Head of caudate nucleus (tissue), 42 donors: ENCODE measurements around the gene FILIP1L.

Experiments used
- DNase-seq, 42 donors: peaks; one replicate each; pipeline versions ENCODE4 v3.0.0 to v3.0.0-alpha.2; 2020 to 2021; ENCODE audit warnings: mixed read lengths in 7 of 42
- intact Hi-C: fragments of 100-400 bp; cut with DNase I; formaldehyde crosslinking; loops from one replicate; pipeline ENCODE4 v1.15.0; 2022

The FILIP1L gene

DNA sequence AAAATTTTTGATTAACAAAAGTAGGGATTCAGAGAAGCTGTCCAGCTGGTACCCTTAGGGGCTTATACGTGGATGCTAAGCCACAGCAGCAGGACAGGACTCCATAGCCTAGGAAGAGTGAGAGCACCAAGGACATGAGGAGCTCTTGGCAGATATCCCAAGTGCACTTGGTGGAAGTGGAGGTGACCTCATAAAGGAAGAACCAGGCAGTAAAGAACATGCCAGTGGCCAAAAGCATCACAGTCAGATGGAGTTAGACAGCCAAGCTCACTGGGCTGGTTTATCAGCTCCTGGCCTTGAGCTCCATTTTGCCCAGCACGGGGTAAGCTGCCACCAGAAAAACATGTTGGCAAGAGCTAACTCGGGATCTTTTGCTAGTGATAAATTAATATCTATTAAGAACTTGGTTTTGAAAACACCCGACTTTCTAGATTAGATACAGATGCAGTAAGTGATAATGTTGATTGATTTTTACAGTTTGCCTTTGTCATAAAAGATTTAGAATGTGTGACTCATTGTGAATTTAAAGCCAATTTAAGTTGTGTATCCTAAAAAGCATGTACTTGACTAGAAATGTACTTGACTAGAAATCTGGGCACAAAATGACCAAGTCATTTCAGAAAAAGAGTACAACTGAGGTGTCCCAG lies 188.6 kb downstream of the FILIP1L start:
- DNase-seq = no peak
- intact Hi-C loops = no loop called here

DNA sequence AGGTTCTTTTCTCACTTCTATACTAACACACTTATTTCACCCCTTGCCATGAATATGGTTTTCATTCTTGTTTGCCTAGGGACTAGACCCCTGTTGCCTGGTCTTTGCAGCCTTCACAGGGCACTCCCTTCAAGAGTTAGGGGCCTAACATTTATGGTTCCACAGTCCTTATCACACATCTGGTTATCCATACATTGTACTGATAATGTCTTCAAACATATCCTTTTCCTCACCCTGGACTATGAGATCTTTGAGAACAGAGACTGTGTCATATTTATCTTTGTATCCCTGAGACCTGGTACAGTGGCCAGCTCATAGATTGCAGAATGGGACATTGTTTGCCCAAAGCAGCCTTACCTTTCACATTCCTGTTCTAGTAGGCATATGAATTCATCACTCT lies 190.4 kb downstream of the FILIP1L start:
- DNase-seq = no peak
- intact Hi-C loops = no loop called here

DNA sequence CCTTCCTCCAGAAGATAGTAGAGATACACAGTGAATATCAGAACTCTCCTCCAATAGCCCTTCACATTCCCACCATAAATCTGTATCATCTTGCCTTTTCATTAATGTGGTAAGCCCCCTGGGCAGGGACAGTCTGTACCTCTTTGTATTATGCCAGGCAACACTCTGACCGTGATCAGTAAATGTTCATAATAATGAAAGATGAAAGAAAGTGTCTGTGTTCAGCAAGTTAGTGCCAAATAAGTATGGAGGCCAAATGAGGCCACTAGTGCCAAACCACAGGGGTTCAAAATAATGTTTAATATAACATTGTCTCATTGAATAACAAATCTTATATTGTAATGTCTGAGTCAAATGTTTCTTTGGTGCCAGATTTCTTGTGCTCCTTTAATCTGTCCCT lies 192.3 kb downstream of the FILIP1L start:
- intact Hi-C loops = no loop called here
- DNase-seq = no peak

DNA sequence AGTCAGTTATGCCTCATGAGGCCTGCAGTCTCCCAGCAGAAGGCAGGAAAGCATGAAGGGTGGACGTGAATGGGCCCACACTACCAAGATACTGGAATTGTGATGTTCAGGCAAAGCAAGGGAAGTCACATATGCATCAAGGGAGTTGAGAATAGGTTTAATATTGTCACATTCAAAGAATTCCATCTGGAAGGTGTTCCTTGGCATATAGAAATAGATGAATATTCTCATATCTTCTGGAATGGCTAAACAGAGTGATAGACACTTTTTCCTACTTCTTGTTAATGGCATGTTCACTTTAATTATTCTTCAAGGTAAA lies 193.0 kb downstream of the FILIP1L start:
- no peak for DNase-seq
- intact Hi-C loops = no loop called here

DNA sequence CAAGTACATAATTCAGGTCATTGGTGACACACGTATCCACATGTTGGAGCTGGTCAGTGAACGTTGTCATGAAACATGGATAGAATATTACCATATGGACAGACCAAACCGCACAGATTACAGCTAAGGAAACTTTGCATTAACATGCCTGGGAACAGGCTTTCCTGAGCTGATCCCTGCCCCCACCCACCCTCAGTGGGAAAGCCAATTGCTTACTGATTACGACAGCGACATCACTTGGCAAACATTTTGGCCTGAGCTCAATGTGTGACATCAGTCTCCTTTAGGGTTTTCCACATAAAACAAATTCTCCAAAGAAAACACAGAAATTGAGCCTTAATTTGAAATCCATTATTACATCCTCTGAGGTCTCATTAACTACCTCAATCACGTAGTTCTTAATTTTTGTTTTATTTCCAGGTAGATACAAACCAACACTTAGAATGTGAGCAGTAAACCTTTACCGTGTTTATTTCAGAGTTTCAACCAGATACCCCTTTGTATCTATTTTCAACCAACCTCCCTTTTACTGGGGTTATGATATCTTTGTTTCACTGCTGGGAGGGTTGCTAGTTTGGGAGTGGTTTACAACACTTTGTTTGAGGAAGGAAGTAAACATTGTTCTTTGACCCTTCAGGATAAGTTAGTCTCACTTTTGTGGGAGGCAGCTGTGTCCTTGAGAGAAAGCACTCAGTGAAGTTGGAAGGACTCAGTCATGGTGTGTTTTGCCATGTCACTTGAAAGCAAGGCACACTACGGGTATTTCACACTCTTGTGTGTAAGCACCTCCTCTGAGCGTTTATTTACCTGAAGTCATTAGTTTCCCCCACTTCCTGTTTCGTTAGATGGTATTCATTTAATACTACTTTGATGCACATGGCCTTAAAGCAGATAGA lies 193.6 kb downstream of the FILIP1L start:
- intact Hi-C loops = no loop called here
- DNase-seq = peak in 25 of 42 donors; percentile 5 to 76 (median 32)

DNA sequence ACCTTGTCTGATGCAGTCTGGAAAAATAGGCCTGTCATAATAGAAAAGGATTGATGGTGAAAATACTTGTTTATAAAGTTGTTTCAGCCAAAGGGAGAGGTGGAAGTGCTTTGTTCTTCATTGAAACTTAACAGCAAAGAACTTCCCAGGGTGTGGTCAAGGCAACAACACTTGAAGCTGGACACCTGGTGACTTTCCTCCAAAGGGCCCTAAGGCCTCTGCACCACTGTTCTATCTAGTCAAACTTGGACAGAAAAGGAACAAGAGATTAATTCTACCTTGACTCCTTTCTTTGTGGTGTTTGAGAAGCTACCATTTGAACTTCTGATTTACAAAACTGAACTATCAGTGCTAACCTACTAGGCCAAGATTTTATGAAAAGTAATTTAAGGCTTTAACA lies 194.6 kb downstream of the FILIP1L start:
- intact Hi-C loops = no loop called here
- DNase-seq = no peak

DNA sequence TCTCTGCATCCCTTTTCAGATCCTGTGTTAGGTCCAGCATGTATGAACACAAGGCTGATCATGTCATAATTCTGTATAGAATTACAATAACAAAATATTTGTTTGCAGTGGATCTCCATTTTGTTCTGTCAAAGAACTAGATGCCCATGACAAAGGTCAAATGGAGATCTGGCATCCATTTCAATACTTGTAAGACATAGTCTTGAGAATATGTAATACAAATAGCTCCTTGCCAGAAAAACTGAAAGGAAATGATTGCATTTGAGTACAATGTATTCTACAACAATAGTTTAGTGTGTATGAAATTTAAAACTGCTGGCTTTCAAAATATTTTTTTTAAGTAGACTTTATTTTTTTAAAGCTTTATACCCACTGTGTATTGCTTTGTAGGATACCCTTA lies 195.6 kb downstream of the FILIP1L start:
- intact Hi-C loops = no loop called here
- DNase-seq = no peak

DNA sequence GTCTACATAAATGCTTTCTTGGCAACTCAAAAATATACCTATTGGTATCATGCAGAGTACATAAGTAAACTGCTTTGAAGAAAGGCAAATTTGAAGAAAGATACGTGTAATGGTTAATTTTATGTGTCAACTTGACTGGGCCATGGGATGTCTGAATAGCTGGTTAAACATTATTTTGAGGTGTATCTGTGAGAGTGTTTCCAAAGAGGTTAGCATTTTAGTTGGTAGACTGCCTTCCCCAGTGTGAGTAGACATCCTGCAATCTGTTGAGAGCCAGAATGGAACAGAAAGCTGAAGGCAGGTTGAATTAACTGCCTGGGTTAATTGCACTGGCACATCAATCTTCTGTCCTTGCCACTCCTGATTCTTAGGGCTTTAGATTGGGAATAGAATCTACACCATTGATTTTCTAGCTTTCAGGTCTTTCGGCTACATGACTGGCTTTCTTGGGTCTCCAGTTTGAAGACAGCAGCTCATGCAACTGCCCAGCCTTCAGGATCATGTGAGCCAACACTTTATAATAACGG lies 198.3 kb downstream of the FILIP1L start:
- intact Hi-C loops = no loop called here
- DNase-seq = no peak

DNA sequence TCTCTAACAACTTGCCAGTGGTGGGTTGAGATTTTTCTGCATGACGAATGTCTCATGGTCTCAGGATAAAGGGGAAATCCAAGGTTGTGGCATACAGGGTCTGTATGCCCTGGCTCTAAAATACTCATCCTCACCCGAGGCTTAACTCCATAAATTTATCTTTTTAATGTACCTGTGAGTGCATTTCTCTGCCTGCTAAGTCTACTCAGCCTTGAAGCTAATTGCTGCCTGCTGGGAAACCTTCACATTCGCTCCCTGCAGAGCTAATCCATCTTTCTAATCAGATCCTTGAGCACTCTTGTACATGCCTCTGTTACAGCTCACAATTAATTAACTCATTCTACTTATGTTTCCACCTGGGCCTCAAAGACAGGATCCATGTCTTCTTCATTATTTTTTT lies 202.9 kb downstream of the FILIP1L start:
- no peak for DNase-seq
- intact Hi-C loops = no loop called here

DNA sequence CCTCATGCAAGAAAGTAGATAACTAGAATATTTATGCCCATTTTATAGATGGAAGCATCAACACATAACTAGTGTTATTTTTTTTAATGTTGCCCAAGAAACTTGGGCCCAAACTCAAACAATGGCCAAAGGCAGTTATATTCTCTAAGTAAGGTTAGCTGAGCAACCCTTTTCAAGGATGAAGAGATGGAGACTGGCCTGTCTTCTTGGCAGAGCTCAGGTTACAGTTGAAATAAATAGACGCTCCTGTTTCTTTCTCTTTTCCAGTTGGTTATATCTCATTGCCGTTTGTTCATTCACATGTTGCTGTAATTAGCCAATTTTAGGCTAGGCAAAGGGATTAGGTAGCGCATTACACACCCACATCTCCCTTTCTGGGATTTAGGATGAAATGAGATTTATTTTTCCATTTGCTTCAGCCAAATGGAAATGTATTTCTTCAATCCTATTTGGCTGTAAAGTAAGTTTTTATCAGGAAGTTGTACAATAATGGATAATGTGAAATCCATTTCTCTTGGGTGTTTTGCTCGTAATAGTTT lies 203.5 kb downstream of the FILIP1L start:
- DNase-seq = no peak
- intact Hi-C loops = no loop called here

DNA sequence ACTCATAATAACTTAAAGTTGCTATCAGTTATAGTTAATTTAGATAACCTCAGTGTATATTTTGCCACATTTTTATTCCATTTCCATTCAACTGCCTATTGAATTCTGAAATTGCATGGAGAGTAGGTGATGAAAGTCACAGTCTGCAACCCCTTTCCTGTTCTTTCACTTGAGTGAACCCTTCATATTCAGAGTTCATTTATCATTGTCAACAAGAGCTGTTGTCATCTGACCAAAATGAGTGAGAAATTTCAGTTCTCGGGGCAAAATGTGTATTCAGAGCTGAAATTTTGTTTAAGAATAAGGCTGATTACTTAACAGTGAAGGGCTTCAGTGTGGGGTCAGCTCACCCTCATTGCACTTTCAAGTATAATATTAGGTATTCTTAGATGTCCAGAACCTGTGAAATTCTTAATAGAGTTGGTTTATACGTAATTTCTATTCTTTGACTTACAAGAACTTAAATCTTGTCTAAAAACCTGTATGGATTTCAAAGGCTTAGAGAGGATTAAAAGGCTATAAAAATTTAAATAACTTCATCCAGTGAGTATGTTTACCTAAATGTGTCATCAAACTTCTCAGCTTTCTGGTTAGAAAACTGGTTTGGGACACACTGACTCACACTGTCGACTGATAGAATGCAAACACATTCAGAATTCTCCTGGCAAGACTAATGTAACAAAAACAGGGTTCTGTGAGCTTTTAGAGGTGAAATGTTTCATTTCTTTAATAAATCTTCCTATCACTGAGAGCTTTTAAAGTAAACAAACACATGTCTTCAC lies 204.4 kb downstream of the FILIP1L start:
- intact Hi-C loops = no loop called here
- DNase-seq = no peak

DNA sequence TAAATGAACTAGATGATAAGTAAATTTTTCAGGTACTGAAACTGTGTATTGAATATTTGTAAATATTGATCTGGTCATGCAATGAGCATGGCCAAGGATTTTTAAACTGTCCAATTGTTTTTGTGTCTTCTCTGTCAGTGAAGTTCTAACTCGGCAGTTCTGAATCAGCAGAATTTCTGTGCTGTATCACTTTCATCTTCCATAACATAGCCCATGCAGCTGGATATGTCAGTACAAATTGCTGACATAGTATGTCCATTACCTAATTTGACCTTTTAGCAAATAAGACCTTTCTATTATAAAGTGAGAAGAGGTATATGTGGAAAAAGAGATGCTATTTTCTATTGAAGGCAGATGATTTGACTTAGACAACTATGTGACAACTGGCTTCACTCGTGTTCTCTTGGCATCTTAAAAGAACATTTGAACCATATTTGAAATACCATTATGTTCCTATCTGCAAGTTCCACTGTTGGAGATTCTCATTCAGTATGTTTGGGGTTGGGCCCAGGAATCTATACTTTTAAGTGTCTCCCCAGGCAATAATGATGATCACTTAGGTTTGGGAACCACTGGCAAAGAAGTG lies 206.2 kb downstream of the FILIP1L start:
- DNase-seq = no peak
- intact Hi-C loops = no loop called here

DNA sequence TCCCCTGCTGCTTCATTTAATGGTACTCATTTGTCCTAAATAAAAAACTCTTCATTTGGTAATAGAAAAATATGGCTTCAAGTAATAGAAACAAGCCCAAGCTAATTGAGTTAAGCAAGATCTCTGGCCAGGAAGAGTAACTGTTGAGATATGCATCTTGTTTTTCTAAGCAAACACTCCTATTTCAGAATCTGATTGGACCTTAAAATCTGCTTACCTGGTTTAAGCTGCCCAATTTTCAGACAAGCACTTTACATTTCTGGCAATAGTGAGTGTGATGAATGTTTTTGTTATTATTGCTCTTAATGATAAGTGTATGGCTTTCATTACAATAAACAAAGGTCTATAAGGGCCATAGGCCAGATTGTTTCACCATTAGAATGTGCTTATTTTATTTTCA lies 210.4 kb downstream of the FILIP1L start:
- intact Hi-C loops = no loop called here

DNA sequence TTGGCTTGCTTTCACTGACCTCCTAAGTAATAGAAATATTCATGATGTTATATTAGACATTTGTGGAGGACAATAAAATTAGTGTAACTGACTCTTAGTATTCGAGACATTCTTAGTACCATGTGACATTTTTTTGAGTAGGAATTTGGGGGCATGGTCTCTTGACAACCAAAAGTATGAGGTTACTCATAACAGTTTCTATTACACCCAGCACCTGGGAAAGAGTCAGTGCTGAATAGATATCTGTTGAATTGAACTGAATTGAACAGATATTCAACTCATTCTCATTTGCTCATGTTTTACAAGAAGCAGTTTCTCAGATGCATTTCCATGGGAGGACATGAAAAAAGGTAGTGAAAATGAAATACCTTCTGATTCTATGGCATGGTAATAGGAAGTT lies 212.2 kb downstream of the FILIP1L start:
- intact Hi-C loops = no loop called here
- DNase-seq = no peak

More for the DNA sequence above, 210.4 kb downstream of the FILIP1L start:
- no peak for DNase-seq

DNA sequence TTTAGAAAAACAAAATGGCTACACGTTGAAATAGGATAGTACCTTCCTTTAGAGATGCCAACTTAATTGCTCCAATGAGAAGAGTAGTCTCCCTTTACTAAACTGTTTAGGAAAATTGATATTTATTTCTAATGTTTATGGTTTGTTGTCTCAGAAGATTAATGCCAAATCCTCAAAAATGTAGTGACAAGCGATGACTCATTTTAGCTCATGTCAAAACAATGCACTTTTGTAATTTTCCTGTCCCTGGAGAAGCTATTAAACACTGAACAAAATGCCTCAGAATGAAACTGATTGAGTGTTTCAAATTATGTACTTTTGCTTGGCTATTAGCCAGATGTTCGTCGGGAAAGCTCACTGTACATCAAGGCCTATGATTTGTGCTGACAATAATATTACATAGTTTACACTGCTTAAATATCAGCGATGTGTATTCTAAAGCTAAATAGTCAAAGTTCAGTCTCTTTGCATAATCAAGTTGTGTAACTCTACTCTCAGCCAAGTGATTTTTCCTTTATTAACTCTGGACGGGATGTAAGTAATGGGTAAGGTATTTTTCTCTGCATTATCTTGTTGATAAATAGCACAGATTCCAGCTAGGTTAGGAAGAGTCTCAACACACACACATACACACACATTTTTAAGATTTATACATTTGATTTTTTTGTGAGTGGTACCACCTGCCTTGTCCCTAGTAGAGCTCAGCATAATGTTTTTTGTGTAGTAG lies 212.9 kb downstream of the FILIP1L start:
- intact Hi-C loops = no loop called here
- DNase-seq = no peak

DNA sequence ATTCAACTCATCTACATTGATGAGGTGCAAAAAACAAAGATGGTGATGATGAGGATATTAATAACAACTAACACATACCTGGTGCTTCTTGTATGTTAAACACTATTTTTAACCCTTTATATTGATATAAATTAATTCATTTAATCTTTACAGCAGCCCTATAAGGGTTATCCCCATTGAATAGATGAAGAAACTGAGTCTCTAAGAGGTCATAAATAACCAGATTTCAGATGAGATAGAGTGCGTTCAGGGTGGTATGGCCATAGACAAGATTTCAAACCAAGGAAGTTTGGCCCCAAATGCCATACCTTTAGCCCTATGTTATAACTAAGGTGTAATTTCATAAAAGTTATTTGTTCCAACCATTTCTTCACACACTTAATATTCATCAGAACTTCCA lies 214.1 kb downstream of the FILIP1L start:
- DNase-seq = no peak

DNA sequence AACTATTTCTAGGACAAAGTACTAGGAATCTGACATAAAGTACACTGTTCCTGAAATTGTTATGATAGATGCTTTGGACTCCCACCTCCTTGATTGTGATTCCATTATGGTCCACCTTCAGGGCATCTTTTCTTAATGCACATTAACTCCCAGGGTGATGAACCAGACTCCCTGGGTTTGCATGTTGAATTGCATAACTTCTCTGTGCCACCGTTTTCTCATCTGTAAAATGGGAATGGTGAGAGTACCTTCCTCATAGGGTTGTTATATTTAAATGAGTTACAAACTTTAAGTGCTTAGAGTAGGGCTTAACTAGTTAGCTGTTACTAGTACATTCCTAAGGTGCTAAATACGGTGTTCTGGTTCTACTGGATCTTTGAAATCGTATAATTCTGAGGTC lies 214.7 kb downstream of the FILIP1L start:
- intact Hi-C loops = no loop called here
- no peak for DNase-seq

More for the DNA sequence above, 214.1 kb downstream of the FILIP1L start:
- intact Hi-C loops = no loop called here

DNA sequence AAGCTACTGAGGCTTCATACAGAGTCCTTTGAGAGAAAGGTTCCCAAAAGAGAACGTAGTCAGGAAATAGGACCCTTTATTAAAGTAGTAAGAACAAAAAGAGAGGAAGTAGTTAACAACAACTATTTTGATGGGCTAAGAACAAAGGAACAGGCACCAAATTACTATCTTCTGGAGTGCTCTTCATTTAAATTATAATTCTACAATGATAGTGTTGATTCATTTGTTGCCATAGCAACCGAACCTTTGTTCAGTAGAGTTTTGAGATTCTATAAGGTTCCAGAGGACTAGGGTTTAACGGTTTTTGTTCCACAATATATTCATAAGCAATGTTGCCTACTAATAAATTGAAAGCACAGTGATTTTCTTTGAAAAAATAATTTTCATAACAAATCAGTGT lies 217.8 kb downstream of the FILIP1L start:
- no peak for DNase-seq
- intact Hi-C loops = no loop called here
